Measurements from ENCODE around the gene CD68.
A peak's percentile ranks its signal among the peaks of the same experiment; 100 is the strongest.

Gene CD68

DNA sequence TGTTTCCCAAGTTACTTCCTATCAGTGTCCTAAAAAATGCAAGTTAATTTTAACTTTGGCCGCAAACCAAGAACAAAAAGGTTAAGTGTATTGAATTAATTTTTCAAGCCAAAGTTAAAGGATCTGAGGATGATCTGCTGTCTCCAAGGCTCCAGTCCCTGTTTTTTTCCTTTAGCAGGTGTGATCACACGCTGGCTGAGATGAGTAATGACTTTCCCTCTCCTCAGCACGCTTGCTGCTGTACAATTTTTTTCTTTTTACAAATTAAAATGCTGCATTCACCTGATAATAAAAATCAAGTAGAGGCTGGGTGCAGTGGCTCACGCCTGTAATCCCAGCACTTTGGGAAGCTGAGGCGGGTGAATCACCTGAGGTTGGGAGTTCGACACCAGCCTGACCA lies 34.5 kb upstream of the CD68 start:
- no peak overlapping the region for H3K4me3 ChIP-seq (ENCODE audit: low read depth, low read length)
- no peak for TF ChIP-seq CTCF (IDR thresholded peaks at IDR 0.05; ENCODE audit: low read depth, low read length)
- no peak for DNase-seq
- H3K27ac ChIP-seq, result no peak overlapping the region
- no peaks in the 10 kb centered on the region for H3K9me3 ChIP-seq (ENCODE audit: severe bottlenecking)
- H3K36me3 ChIP-seq, result no peaks in the 10 kb centered on the region
- no peaks in the 10 kb centered on the region for H3K27me3 ChIP-seq (ENCODE audit: insufficient read depth, low read depth, severe bottlenecking)

DNA sequence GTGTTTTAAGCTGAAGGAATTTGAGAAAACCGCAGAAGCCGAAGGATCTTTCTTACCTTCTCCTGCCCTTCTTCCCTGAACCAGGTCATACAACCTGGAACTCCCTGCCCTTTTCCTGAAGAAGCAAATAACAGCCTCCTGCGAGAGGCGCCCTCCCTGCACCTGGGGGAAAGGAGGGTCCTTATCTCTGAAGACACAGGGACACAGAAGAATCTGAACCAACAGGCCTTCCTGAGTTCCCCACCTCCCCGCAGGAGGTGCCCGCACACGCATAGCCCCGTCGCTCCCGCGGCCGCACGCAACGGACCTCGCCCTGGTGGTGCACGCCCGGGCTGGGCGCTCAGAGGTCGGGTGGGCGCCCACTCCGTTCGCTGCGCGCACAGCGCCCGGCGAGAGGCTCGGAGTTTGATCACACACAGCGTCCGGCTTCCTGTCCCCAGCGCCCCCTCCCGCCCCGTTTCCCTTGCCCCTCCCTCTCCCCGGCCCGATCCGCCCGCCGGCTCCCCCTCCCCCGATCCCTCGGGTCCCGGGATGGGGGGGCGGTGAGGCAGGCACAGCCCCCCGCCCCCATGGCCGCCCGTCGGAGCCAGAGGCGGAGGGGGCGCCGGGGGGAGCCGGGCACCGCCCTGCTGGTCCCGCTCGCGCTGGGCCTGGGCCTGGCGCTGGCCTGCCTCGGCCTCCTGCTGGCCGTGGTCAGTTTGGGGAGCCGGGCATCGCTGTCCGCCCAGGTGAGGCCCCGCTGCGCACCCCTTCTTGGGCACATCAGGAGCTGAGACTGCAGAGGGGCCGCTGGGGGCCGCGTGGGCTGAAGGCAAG lies 30.6 kb upstream of the CD68 start, which contains the start of gene TNFSF12:
TNFSF12 (plus strand) TSS at position 474 of the 816 bp plus-strand sequence; CDS start at position 570, 96 bp downstream.
- Histone ChIP-seq H3K9me3 (ENCODE audit: severe bottlenecking) (no peaks in the 10 kb centered on the region), H3K36me3 (no peaks in the 10 kb centered on the region), H3K27ac (no peak within 1 kb of the TSS), H3K27me3 (ENCODE audit: insufficient read depth, low read depth, severe bottlenecking) (no peaks in the 10 kb centered on the region), H3K4me3 (ENCODE audit: low read depth, low read length) (peak within 1 kb of the TSS; percentile 60)
- peak; percentile 11; the same call in 1 of the 2 replicates for TF ChIP-seq CTCF (IDR thresholded peaks at IDR 0.05; ENCODE audit: low read depth, low read length)
- DNase-seq, result peak; percentile 51

DNA sequence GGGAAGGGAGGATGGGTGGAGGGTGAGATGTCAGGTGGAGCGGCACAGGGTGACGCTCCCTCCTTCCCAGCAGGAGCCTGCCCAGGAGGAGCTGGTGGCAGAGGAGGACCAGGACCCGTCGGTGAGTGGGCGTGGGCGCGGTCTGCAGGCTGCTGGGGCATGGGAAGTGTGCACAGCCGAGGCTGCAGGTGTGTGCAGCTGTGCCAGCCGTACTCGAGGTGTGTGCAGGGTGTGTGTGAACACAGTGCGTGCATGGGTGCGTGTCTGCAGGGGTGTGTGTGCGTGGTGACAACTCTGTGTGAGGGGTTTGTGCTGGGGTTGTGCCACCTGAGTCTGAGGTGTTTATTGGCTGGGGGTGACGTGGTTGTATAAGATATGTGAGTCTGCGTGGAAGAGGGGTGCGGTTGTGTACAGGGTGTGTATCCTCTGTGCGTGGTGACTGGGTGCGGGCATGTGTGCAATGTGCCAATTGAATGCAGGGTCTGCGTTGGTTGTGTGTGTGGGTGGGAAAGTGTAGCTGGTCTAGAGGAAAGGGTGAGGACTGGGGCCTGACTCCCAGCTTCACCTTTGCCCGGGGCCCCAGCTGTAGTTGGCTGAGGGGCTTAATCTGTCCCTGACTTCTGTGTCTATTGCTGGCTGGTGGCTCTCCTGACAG lies 29.9 kb upstream of the CD68 start:
- H3K9me3 ChIP-seq (ENCODE audit: severe bottlenecking), result no peaks in the 10 kb centered on the region
- no peak for TF ChIP-seq CTCF (IDR thresholded peaks at IDR 0.05; ENCODE audit: low read depth, low read length)
- no peak overlapping the region for H3K4me3 ChIP-seq (ENCODE audit: low read depth, low read length)
- no peak for DNase-seq
- H3K27me3 ChIP-seq (ENCODE audit: insufficient read depth, low read depth, severe bottlenecking), result no peaks in the 10 kb centered on the region
- no peak overlapping the region for H3K27ac ChIP-seq
- no peaks in the 10 kb centered on the region for H3K36me3 ChIP-seq

DNA sequence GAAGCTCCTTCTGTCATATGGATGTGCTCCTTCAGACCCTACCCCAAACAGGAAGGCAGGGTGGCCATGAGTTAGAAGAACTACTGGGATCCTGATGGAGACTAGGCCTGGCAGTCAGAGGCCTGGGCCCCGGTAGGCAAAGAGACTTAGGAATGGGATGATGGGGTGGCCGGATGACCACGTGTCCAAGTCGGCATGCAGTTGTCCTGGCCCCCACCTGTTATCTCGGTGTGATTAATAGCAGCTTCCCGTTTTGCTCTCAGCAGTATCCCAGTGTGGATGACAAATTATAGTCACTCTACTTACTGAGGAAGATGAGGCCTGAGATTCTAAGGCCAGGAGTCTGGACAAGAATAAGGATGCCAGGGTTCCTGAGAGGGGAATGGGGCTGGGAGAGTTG lies 29.1 kb upstream of the CD68 start:
- no peak for TF ChIP-seq CTCF (IDR thresholded peaks at IDR 0.05; ENCODE audit: low read depth, low read length)
- H3K4me3 ChIP-seq (ENCODE audit: low read depth, low read length), result no peak overlapping the region
- H3K9me3 ChIP-seq (ENCODE audit: severe bottlenecking), result no peaks in the 10 kb centered on the region
- H3K27me3 ChIP-seq (ENCODE audit: insufficient read depth, low read depth, severe bottlenecking), result no peaks in the 10 kb centered on the region
- no peaks in the 10 kb centered on the region for H3K36me3 ChIP-seq
- DNase-seq, result no peak
- no peak overlapping the region for H3K27ac ChIP-seq

GRCh38 chr17:7551396-7551795 lies 28.0 kb upstream of the CD68 start:
- H3K27ac ChIP-seq, result no peak overlapping the region
- DNase-seq, result no peak

More at GRCh38 chr17:7551396-7551795, 28.0 kb upstream of the CD68 start:
- Histone ChIP-seq H3K36me3 (no peaks in the 10 kb centered on the region), H3K9me3 (ENCODE audit: severe bottlenecking) (no peaks in the 10 kb centered on the region), H3K4me3 (ENCODE audit: low read depth, low read length) (no peak overlapping the region), H3K27me3 (ENCODE audit: insufficient read depth, low read depth, severe bottlenecking) (no peaks in the 10 kb centered on the region)
- TF ChIP-seq CTCF (IDR thresholded peaks at IDR 0.05; ENCODE audit: low read depth, low read length), result no peak
